HG03469 (cell line): ENCODE results near the gene GPR183.

Source experiments
- ATAC-seq: cut with Tn5 transposase; IDR thresholded peaks from one replicate; pipeline ENCODE4 v1.9.1; 2021; ENCODE audit warnings: mild to moderate bottlenecking, moderate library complexity, moderate number of reproducible peaks; ENCODE audit not compliant: unreplicated experiment

GPR183 gene

DNA sequence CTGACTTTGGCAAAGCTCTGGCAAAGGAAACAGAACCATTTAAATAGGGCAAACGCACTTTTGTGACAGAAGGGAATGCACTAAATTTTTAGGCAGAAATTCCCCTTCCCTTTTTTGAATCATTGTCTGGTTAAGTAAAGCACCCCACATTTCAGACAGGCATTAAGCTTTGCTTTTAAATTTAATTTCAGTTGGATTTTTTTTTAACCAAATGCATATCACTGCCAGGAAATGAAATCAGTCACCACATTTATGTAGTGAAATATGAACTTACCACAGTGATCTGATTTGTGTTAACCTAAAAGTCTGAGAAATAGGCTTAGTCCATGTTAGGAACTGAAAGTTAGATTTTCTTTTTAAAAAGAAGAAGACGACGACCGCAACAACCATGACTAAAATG is 10.8 kb downstream of the GPR183 start:
- ATAC-seq, result peak; percentile 41

GRCh38 chr13:99295488-99296252 is 11.5 kb downstream of the GPR183 start:
- no peak for ATAC-seq

DNA sequence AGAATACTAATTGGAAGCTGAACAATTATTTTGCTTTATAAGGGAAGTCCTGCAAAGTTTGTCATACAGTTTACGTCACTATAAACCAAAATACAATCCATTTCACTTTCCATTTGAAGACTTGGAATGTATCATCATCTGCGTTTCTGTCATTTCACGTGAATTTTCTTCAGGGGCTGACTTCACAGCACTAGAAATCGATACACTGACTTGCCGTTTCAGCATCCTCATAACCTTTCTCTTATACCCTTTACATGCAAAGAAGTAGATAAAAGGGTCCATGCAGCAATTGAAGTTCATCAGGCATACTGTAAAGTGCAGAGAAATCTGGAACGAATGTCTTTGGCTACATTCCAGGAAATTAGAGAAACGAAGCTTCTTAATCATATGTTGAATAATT is 12.2 kb downstream of the GPR183 start:
- no peak for ATAC-seq

DNA sequence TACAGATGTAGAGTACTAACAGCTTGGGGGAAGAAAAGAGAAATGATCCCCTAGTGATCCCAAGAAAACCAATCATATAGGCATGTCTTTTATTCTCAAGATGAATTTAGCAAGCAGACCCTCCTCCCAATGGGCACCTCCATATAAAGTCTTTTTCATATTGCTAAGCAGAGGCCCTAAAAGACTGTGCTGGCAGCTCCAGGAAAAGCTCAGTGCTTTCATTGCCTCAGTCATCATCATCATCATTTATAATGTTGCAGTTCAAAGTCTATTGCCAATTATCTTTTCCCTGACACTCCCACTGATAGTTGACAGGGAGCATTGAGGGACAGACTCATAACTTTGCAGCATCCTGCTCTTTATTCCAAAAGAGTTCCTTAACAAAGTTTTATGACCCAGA is 13.0 kb downstream of the GPR183 start:
- no peak for ATAC-seq

DNA sequence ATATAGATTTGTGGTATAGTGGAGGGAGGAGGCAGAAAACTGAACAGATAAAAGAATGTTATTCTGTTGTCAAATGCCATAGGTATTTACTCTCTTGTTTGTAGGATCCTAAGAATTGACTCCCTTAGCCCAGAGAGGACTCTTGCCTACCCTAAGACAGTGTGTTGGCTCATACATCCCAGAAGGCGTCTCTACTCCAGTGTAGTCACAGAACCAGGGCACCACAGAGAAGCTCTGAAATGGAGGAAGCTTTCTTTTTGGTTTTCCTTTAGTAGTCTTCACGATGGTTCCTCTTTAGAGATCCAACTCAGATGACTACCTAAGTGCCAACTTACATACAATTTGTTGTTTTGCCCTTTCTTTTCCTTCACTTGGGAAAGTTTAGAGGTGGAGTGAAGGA is 14.0 kb downstream of the GPR183 start:
- ATAC-seq, result no peak

- ATAC-seq, result no peak
Measured at GRCh38 chr13:99290894-99291293, 16.3 kb downstream of the GPR183 start.

GRCh38 chr13:99289674-99290337 is 17.4 kb downstream of the GPR183 start:
- no peak for ATAC-seq

GRCh38 chr13:99289271-99289670 is 17.9 kb downstream of the GPR183 start:
- ATAC-seq, result no peak

DNA sequence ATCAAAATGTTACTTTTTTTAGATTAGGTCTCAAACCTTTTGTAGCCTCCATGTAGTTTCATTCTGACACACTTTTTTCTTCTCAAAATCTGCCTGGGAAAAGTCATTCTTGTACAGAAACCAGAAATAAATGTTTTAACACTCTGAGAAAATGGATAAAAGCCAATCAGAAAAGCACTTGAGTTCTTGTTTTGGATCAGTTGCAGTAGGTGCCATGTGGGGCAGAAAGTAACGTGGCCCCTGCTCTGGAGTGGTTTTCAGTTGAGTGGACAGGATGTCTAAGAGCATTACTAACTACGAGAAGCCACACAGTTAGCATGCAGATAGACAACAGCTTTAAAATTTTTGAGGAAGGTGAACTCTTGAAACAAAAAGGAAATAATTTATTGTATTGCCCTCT is 19.1 kb downstream of the GPR183 start:
- peak; percentile 85 for ATAC-seq

GRCh38 chr13:99287551-99287950 is 19.6 kb downstream of the GPR183 start:
- ATAC-seq, result no peak

DNA sequence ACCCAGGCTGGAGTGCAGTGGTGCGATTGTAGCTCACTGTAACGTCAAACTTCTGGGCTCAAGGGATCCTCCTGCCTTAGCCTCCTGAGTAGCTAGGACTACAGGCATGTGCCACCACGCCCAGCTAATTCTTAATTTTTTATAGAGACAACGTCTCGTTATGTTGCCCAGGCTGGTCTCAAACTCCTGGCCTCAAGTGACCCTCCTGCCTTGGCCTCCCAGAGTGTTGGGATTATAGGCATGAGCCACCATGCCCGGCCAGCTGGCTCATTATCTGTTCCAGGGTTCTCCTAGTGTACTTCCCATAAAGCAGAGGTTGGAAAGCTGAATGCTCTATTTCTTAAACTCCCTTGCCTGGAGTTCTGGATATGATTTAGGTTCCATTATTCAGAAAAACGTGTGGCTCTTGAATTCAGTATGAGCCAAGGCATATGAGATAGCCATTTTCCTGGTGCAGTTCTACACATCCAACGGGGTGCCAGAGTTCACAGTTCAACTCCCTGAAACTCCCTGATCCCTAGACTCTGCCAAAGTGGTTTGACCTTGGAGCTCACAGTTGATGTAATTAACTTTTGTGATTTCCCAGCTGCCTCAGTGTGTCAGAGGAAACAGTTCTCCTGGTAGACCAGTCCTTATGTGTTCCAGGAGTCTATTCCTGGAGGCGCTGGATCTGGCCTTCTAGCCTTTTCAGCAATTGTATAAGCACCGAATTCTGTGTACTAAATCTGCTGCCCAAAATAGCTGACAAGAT is 21.6 kb downstream of the GPR183 start:
- ATAC-seq, result no peak

- peak; percentile 41 for ATAC-seq
Measured at GRCh38 chr13:99282264-99283231, 24.7 kb downstream of the GPR183 start.

DNA sequence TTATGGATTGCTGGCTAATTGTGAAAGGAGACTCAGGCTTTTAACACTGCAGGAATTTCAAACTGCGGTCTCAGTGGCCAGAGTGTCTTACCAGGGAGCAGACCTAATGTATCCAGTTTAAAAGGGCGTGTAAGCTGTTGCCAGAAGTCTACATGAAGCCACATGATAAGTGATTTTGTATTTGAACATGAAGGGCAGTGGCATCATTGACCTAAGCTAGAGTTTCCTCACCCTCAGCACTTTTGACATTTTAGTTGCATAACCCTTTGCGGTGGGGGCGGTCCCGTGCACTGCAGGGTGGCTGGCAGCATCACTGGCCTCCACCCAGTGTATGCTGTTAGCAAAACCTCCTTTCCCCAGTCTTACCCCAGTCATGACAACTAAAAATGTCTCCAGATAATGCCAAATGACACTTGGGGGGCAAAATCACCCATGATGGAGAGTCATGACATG is 25.4 kb downstream of the GPR183 start:
- peak; percentile 33 for ATAC-seq

DNA sequence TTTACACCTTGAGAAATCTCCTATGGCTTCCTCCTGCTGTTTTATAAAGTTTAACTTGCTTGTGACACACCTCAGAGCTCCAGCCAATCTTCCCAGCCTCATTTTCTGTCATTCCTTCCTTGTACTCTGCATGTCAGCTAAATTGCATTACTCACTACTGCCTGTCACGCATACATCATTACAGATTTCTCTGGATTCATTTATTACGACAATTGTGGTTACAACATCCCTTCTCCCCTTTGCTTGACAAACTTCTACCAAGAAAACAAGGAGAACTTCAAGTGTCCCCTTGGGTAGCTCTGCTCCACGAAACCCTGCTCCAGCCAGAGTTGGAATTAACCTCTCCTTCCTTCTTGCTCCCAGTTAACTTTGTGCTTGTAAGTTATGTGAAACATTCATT is 27.0 kb downstream of the GPR183 start:
- no peak for ATAC-seq

- ATAC-seq, result no peak
Measured at GRCh38 chr13:99279637-99280036, 27.6 kb downstream of the GPR183 start.

- ATAC-seq, result no peak
Measured at GRCh38 chr13:99278843-99279242, 28.4 kb downstream of the GPR183 start.

DNA sequence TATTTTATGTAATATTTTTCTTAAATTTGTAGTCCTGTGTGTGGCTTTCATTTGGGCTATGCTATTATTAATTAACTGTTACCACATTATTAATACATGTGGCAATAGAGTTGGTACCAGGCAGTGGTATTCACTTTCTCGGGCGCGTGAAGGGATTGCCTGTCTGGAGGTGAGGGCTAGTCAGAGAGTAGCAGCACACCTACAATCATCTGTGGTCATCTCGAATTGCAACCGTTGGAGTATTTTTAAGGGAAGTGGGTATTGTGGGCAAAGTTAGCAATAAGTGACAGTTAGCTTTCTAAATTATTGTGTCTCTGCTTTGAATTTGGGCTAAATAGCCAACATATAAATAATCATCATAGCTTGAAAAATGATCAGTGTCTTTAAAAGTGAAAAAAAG is 29.0 kb downstream of the GPR183 start:
- no peak for ATAC-seq

DNA sequence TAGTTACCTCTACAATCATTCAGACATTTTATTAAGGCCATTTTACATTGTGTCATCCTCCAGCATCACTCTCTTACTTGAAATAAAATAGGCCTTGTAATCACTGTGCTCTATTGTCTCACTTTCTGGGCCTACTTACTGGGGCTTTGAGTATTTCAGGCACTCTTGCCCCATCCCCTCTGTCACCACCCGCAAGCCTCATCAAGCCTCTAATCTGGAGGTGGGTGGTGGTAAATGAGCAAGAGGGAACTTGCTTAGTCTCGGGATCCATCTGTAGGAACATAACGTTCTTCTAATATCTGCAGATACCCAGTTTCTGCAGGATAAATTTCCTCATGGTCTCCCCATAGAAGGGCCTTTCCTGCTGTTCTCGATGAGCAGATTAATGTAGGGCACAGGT is 29.6 kb downstream of the GPR183 start:
- ATAC-seq, result no peak

GRCh38 chr13:99276706-99277105 is 30.5 kb downstream of the GPR183 start:
- ATAC-seq, result no peak

DNA sequence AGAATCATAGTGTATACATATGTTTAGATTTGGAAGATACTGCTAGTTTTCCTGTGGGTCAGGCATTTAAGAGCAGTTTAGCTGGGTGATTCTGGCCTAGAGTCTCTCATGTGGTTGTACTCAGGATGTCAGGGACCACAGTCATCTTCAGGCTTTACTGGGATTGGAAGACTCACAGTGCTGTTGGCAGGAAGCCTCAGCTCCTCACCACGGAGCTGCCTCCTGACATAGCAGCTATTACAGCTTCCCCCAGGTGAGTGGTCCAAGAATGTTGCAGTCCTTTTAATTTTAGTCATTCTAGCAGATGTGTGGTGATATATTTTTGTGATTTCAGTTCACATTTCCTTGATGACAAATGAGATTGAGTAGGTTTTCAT is 32.1 kb downstream of the GPR183 start:
- no peak for ATAC-seq

DNA sequence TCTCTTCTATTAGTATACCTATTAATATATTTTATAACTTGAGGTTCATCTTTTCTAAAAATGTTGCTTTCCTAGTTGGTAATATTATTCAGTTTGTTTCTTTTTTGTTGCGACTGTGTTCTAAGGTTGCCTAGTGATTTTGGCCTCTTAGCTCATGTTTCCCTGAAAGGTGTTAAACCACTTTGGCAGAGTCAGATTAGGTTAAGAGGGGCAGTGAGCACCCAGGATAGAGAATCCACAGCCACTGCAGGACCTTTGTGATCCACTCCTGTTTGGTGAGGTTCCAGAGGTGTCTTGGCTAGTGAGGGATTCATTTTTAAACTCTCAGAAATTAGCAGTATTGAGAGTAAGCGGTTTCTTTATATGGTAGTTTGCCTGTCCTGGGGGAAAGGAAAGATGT is 34.1 kb downstream of the GPR183 start:
- ATAC-seq, result no peak
